NCI-H1048 (cell line): ENCODE measurements around the gene SLC6A6.

Source experiments
- DNase-seq: peaks from one replicate; lab custom pipeline; 2025; lab: John Stamatoyannopoulos, UW

SLC6A6 gene

GRCh38 chr3:14454639-14455310, 52.4 kb downstream of the SLC6A6 start:
- no peak for DNase-seq

- DNase-seq: no peak
These were observed 53.3 kb downstream of the SLC6A6 start for GRCh38 chr3:14455571-14456317.

- no peak for DNase-seq
These were observed 54.4 kb downstream of the SLC6A6 start for GRCh38 chr3:14456794-14457193.

GRCh38 chr3:14457481-14457880, 55.1 kb downstream of the SLC6A6 start:
- DNase-seq: no peak

GRCh38 chr3:14457999-14458398, 55.6 kb downstream of the SLC6A6 start:
- DNase-seq: no peak

- no peak for DNase-seq
These were observed 56.2 kb downstream of the SLC6A6 start for GRCh38 chr3:14458434-14459275.

GRCh38 chr3:14459384-14459783, 57.0 kb downstream of the SLC6A6 start:
- DNase-seq: no peak

GRCh38 chr3:14459787-14460186, 57.4 kb downstream of the SLC6A6 start:
- DNase-seq: no peak

- no peak for DNase-seq
These were observed 58.1 kb downstream of the SLC6A6 start for GRCh38 chr3:14460342-14461005.

GRCh38 chr3:14461006-14461747, 58.8 kb downstream of the SLC6A6 start:
- no peak for DNase-seq

- no peak for DNase-seq
These were observed 59.4 kb downstream of the SLC6A6 start for GRCh38 chr3:14461748-14462324.

- DNase-seq: no peak
These were observed 60.3 kb downstream of the SLC6A6 start for GRCh38 chr3:14462738-14463137.

GRCh38 chr3:14463330-14464140, 61.1 kb downstream of the SLC6A6 start:
- DNase-seq: no peak

- no peak for DNase-seq
These were observed 61.7 kb downstream of the SLC6A6 start for GRCh38 chr3:14464141-14464465.

- DNase-seq: no peak
These were observed 62.1 kb downstream of the SLC6A6 start for GRCh38 chr3:14464521-14464920.

- no peak for DNase-seq
These were observed 63.0 kb downstream of the SLC6A6 start for GRCh38 chr3:14465425-14465824.

GRCh38 chr3:14466179-14466903, 63.9 kb downstream of the SLC6A6 start:
- no peak for DNase-seq

GRCh38 chr3:14467814-14468620, 65.6 kb downstream of the SLC6A6 start:
- DNase-seq: no peak

- DNase-seq: no peak
These were observed 66.2 kb downstream of the SLC6A6 start for GRCh38 chr3:14468621-14468981.
